Spleen (tissue), 11 donors: Measurements from ENCODE around the gene KCNJ5. TPM values are rescaled to one million over a fixed set of nuclear protein-coding genes. Genes with fewer than 3 reads are reported as not detected.

Experiments
- DNase-seq: peaks from one replicate; pipeline ENCODE4 v3.0.0-alpha.2; 2020
- H3K27ac ChIP-seq, 8 donors: fragments of 200-600 bp; sonication (generic) in 7 of 8; 1 replicate in 4 of 8; 2 replicates in 4 of 8; pipeline versions ENCODE4 v1.5.0 to v1.8.0; 2016 to 2021; ENCODE audit warnings: inconsistent platforms in 4 of 8, mild to moderate bottlenecking in 4 of 8, moderate library complexity in 1 of 8
- H3K27me3 ChIP-seq, 7 donors: fragments of 200-600 bp; sonication (generic) in 6 of 7; replicated peaks in 1 of 7; 1 replicate in 4 of 7; 2 replicates in 3 of 7; pipeline versions ENCODE4 v1.5.0 to v1.8.0; 2016 to 2021; ENCODE audit warnings: inconsistent platforms in 3 of 7, mild to moderate bottlenecking in 1 of 7
- H3K36me3 ChIP-seq, 6 donors: fragments of 200-600 bp; sonication (generic) in 5 of 6; 1 replicate in 4 of 6; 2 replicates in 2 of 6; pipeline versions ENCODE4 v1.5.0 to v1.8.0; 2016 to 2021; ENCODE audit warnings: inconsistent platforms in 2 of 6
- H3K4me1 ChIP-seq, 6 donors: fragments of 200-600 bp; sonication (generic) in 5 of 6; 1 replicate in 3 of 6; 2 replicates in 3 of 6; pipeline versions ENCODE4 v1.5.0 to v1.8.0; 2016 to 2021; ENCODE audit warnings: inconsistent platforms in 3 of 6
- H3K4me3 ChIP-seq, 8 donors: fragments of 200-600 bp; sonication (generic) in 7 of 8; 1 replicate in 4 of 8; 2 replicates in 4 of 8; pipeline versions ENCODE4 v1.5.0 to v1.8.0; 2016 to 2021; ENCODE audit warnings: inconsistent platforms in 4 of 8, mild to moderate bottlenecking in 4 of 8, moderate library complexity in 2 of 8
- H3K9me3 ChIP-seq, 8 donors: fragments of 200-600 bp; sonication (generic) in 7 of 8; 1 replicate in 4 of 8; 2 replicates in 4 of 8; pipeline versions ENCODE4 v1.5.0 to v1.8.0; 2016 to 2021; ENCODE audit warnings: inconsistent platforms in 4 of 8
- CTCF ChIP-seq, 11 experiments: fragments of 200-600 bp in 7 of 11; fragments of 450-650 bp in 4 of 11; sonication (generic) in 4 of 11; IDR thresholded peaks in 8 of 11; conservative IDR thresholded peaks in 3 of 11; 1 replicate in 7 of 11; 2 replicates in 4 of 11; pipeline versions ENCODE4 v1.4.0 to v1.8.0; 2016 to 2021; ENCODE audit warnings: antibody characterized with exemption in 11 of 11, inconsistent platforms in 4 of 11, mild to moderate bottlenecking in 1 of 11
- POLR2A ChIP-seq, 3 donors: fragments of 450-650 bp; IDR thresholded peaks; one replicate each; pipeline ENCODE4 v1.5.1; 2017; ENCODE audit warnings: antibody characterized with exemption in 3 of 3, mild to moderate bottlenecking in 1 of 3
- POLR2AphosphoS5 ChIP-seq, 3 donors: sonication (generic); formaldehyde crosslinking; IDR thresholded peaks; one replicate each; pipeline ENCODE4 v1.5.1; 2017; ENCODE audit warnings: antibody characterized with exemption in 3 of 3
- WGBS, 5 donors: extraction: QIAGEN DNeasy Blood & Tissue Kit in 3 of 5; methylation state at CpG; one replicate each; pipeline versions ENCODE4 v1.1.5 to v1.1.7; 2013 to 2018; 5-methylcytosine and 5-hydroxymethylcytosine counted together
- intact Hi-C: fragments of 100-400 bp; cut with DNase I; formaldehyde crosslinking; loops from one replicate; pipeline ENCODE4 v1.15.0; 2023; ENCODE audit warnings: low total_unique reads
- polyA plus RNA-seq, 3 donors: library from polyadenylated mRNA; stranded (reverse); fragments of 200-250 nt; gene quantifications; one replicate each; pipeline ENCODE4 v1.2.1, GENCODE V29; 2013
- total RNA-seq, 7 donors: library from RNA; depleted of rRNA in 3 of 7; stranded (reverse); fragments of >200 nt in 3 of 7; fragmentation: NEBNext Ultra II Directional in 4 of 7; extraction: Animal tissue kit (Norgen Biotek cat#: 25700) in 4 of 7; gene quantifications; one replicate each; pipeline versions ENCODE4 v1.1.0 to v1.2.1, GENCODE V29; 2016 to 2021
- donor health status: healthy with polysubstance abuse.
- donor health status: DM: no; HTN: no; CAD: no; lungs with moderate emphysema.
- donor health status: DM: no; HTN: no; CAD: no.
- donor health status: Bipolar disorder and iron deficiency.
- donor health status: healthy.
- donor health status: DM: no; HTN: no; CAD: no.
- donor health status: DM: yes; HTN: yes; CAD: no.

The KCNJ5 gene
- total and polyA plus RNA-seq, 10 donors, result 0.42 to 45.4 (median 12.0) TPM

GRCh38 chr11:128888034-128888985 is 2.8 kb upstream of the KCNJ5 start:
- no peak for DNase-seq
- no peak for TF ChIP-seq POLR2AphosphoS5 (IDR thresholded peaks at IDR 0.05)
- no peak for TF ChIP-seq CTCF (IDR thresholded peaks at IDR 0.05 in 8 of 11, conservative IDR thresholded peaks at IDR 0.05 in 3 of 11)
- TF ChIP-seq POLR2A (IDR thresholded peaks at IDR 0.05), result no peak
- WGBS, 5 donors, result 85 to 93% (median 89%) methylated on average over 15 of the region's 15 CpGs
- Histone ChIP-seq H3K36me3 (no peaks in the 10 kb centered on the region), H3K27ac (no peak overlapping the region), H3K9me3 (no peaks in the 10 kb centered on the region), H3K4me1 (peaks cover 3 to 54% (median 30%) of the 10 kb centered on the region in 6 donors), H3K27me3 (peaks cover 0 to 81% (median 15%) of the 10 kb centered on the region in 7 donors), H3K4me3 (no peak overlapping the region)
- intact Hi-C loops, result no loop called here

- peaks cover 0 to 83% (median 15%) of the 10 kb centered on the region in 7 donors for H3K27me3 ChIP-seq
- H3K9me3 ChIP-seq, result no peaks in the 10 kb centered on the region
- H3K4me3 ChIP-seq, result peak overlapping the region in 1 of 8 donors; percentile 74
- intact Hi-C loops, result no loop called here
- H3K4me1 ChIP-seq, result peaks cover 3 to 64% (median 41%) of the 10 kb centered on the region in 6 donors
- 83 to 92% (median 86%) methylated on average over 4 to 8 of the region's 8 CpGs for WGBS, 5 donors
- H3K27ac ChIP-seq, result no peak overlapping the region
- DNase-seq, result no peak
- TF ChIP-seq POLR2AphosphoS5 (IDR thresholded peaks at IDR 0.05) (no peak), POLR2A (IDR thresholded peaks at IDR 0.05) (no peak), CTCF (IDR thresholded peaks at IDR 0.05 in 8 of 11, conservative IDR thresholded peaks at IDR 0.05 in 3 of 11) (no peak)
- H3K36me3 ChIP-seq, result no peaks in the 10 kb centered on the region
Observed at GRCh38 chr11:128889657-128890213, 1.4 kb upstream of the KCNJ5 start.

GRCh38 chr11:128890216-128890542 is 977 bp upstream of the KCNJ5 start:
- Histone ChIP-seq H3K4me1 (peaks cover 3 to 65% (median 42%) of the 10 kb centered on the region in 6 donors), H3K27ac (peak overlapping the region in 5 of 8 donors; percentile 21 to 77 (median 73)), H3K4me3 (peak overlapping the region; percentile 35 to 74 (median 44)), H3K36me3 (no peaks in the 10 kb centered on the region), H3K27me3 (peaks cover 0 to 84% (median 15%) of the 10 kb centered on the region in 7 donors), H3K9me3 (no peaks in the 10 kb centered on the region)
- no peak for DNase-seq
- intact Hi-C loops, result no loop called here
- TF ChIP-seq POLR2A (IDR thresholded peaks at IDR 0.05), result no peak
- no peak for TF ChIP-seq POLR2AphosphoS5 (IDR thresholded peaks at IDR 0.05)
- no peak for TF ChIP-seq CTCF (IDR thresholded peaks at IDR 0.05 in 8 of 11, conservative IDR thresholded peaks at IDR 0.05 in 3 of 11)
- 36 to 42% (median 37%) methylated on average over 9 of the region's 9 CpGs for WGBS, 5 donors

GRCh38 chr11:128891913-128892398 is 800 bp downstream of the KCNJ5 start:
- intact Hi-C loops, result no loop called here
- WGBS, 5 donors, result 32 to 44% (median 35%) methylated on average over 6 of the region's 6 CpGs
- H3K36me3 ChIP-seq, result no peaks in the 10 kb centered on the region
- peaks cover 0 to 79% (median 15%) of the 10 kb centered on the region in 7 donors for H3K27me3 ChIP-seq
- H3K4me1 ChIP-seq, result peaks cover 3 to 69% (median 49%) of the 10 kb centered on the region in 6 donors
- H3K9me3 ChIP-seq, result no peaks in the 10 kb centered on the region
- peak overlapping the region; percentile 18 to 74 (median 38) for H3K4me3 ChIP-seq
- peak overlapping the region; percentile 3 to 77 (median 65) for H3K27ac ChIP-seq
- TF ChIP-seq CTCF (IDR thresholded peaks at IDR 0.05 in 8 of 11, conservative IDR thresholded peaks at IDR 0.05 in 3 of 11) (no peak), POLR2AphosphoS5 (IDR thresholded peaks at IDR 0.05) (peak in 2 of 3 donors; percentile 10 to 40), POLR2A (IDR thresholded peaks at IDR 0.05) (no peak)
- no peak for DNase-seq
